NB4 (cell line): ENCODE results near the gene CPSF7.

Experiments
- MYC ChIP-seq: IDR thresholded peaks from 2 replicates; pipeline ENCODE4 v1.6.1; 2011; ENCODE audit warnings: low read depth, low read length
- POLR2A ChIP-seq: IDR thresholded peaks from 2 replicates; pipeline ENCODE4 v1.6.1; 2011; ENCODE audit warnings: mild to moderate bottlenecking; ENCODE audit not compliant: insufficient read length; ENCODE audit errors: extremely low read depth
- TF ChIP-seq, protein P1 (sequence below): IDR thresholded peaks from one replicate; pipeline ENCODE4 v1.5.1; 2012; ENCODE audit warnings: low read depth, low read length
- TF ChIP-seq, protein P2 (sequence below): IDR thresholded peaks from 2 replicates; pipeline ENCODE4 v1.6.1; 2011; ENCODE audit warnings: low read depth, low read length

- TF ChIP-seq, protein P1, sequence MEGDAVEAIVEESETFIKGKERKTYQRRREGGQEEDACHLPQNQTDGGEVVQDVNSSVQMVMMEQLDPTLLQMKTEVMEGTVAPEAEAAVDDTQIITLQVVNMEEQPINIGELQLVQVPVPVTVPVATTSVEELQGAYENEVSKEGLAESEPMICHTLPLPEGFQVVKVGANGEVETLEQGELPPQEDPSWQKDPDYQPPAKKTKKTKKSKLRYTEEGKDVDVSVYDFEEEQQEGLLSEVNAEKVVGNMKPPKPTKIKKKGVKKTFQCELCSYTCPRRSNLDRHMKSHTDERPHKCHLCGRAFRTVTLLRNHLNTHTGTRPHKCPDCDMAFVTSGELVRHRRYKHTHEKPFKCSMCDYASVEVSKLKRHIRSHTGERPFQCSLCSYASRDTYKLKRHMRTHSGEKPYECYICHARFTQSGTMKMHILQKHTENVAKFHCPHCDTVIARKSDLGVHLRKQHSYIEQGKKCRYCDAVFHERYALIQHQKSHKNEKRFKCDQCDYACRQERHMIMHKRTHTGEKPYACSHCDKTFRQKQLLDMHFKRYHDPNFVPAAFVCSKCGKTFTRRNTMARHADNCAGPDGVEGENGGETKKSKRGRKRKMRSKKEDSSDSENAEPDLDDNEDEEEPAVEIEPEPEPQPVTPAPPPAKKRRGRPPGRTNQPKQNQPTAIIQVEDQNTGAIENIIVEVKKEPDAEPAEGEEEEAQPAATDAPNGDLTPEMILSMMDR, result no peak
- TF ChIP-seq, protein P2, sequence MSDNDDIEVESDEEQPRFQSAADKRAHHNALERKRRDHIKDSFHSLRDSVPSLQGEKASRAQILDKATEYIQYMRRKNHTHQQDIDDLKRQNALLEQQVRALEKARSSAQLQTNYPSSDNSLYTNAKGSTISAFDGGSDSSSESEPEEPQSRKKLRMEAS, result no peak
- TF ChIP-seq MYC, result no peak
- TF ChIP-seq POLR2A, result no peak
These were observed 38.2 kb upstream of the CPSF7 start for GRCh38 chr11:61468002-61468401.
